ENCODE data around the gene SLC35G6. TPM values are rescaled to one million over a fixed set of nuclear protein-coding genes. Genes with fewer than 3 reads are reported as not detected.
"Not testable (repeated sequence)": the region's sequence is repeated elsewhere in the genome, so short reads cannot be mapped to it uniquely, and the experiment has no call there.

Gene SLC35G6
- polyA plus RNA-seq, result not detected in 3 replicates
- not detected for polyA plus RNA-seq (2011; ENCODE audit: low read depth)
- polyA plus RNA-seq (2011; cell fraction: cytosol; rRNA removed), result not detected in 2 replicates
- polyA plus RNA-seq (2011; cell fraction: nucleus; rRNA removed), result not detected in 2 replicates
- 0.06 TPM in 1 of 2 replicates, not detected in the other for polyA plus RNA-seq (2012; ENCODE audit: low replicate concordance)
- polyA minus RNA-seq, result not detected in 3 replicates
- not detected for polyA minus RNA-seq (2011; cell fraction: cytosol; rRNA and poly(A)+ RNA removed)
- not detected in 2 replicates for polyA minus RNA-seq (2011; cell fraction: nucleus; rRNA and poly(A)+ RNA removed)

DNA sequence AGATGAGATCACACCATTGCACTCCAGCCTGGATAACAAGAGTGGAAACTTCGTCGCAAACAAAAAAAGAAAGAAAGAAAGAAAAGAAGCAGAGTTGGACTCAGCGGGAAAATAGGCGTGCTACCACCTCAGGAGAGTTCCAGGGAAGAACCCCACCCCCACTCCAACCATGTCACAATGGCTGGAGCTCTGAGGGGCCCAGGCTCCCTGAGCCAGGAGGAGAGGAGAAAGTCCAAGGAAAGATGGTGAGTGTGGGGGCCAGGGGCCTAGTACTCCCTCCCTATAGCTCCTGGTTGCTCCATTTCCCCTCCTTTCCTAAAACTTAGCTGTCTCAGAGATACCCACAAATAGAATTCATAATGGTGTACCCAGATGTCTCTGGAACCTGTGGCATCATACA, at the start of gene SLC35G6:
Gene SLC35G6 (plus strand): TSS at position 172 of the 400 bp plus-strand sequence. CDS start 71 bp downstream, at position 243.
- H3K27ac ChIP-seq (ENCODE audit: control insufficient read depth, insufficient read depth, low read length), result peak within 1 kb of the TSS; percentile 66
- H3K9me3 ChIP-seq (ENCODE audit: control insufficient read depth, low read depth, low read length); DNase-seq (ENCODE audit: low read depth, low spot score); H3K4me3 ChIP-seq (ENCODE audit: control insufficient read depth in 2 of 3, extremely low read depth in 1 of 3, insufficient read depth in 2 of 3, low read depth in 1 of 3, low read length in 3 of 3); FAIRE-seq; H2AFZ ChIP-seq (ENCODE audit: control insufficient read depth, low read length); H3K27me3 ChIP-seq (ENCODE audit: control insufficient read depth, extremely low read depth, insufficient read depth, low read length); dilution Hi-C loops (cut with MboI; ENCODE audit: extremely low pct_ligation_motif_present, low sequenced_read_pairs); H3K36me3 ChIP-seq (ENCODE audit: control insufficient read depth in 2 of 2, extremely low read depth in 1 of 2, insufficient read depth in 2 of 2, low read length in 2 of 2); H3K9me1 ChIP-seq (ENCODE audit: control insufficient read depth, extremely low read depth, insufficient read depth, low read length): not testable (repeated sequence)
- peaks cover 14% of the 10 kb centered on the region for H4K20me1 ChIP-seq (ENCODE audit: control insufficient read depth, extremely low read depth, insufficient read depth, low read length)
- peaks cover 46% of the 10 kb centered on the region for H3K79me2 ChIP-seq (ENCODE audit: control insufficient read depth, insufficient read depth, low read length)
- H3K4me1 ChIP-seq (ENCODE audit: control insufficient read depth, extremely low read depth, insufficient read depth, low read length), result peaks cover 37% of the 10 kb centered on the region
- H3K9ac ChIP-seq (ENCODE audit: control insufficient read depth, extremely low read depth, insufficient read depth, low read length), result peak within 1 kb of the TSS; percentile 75
- H3K4me2 ChIP-seq (ENCODE audit: control insufficient read depth, extremely low read depth, insufficient read depth, low read depth, low read length), result peak within 1 kb of the TSS; percentile 85

DNA sequence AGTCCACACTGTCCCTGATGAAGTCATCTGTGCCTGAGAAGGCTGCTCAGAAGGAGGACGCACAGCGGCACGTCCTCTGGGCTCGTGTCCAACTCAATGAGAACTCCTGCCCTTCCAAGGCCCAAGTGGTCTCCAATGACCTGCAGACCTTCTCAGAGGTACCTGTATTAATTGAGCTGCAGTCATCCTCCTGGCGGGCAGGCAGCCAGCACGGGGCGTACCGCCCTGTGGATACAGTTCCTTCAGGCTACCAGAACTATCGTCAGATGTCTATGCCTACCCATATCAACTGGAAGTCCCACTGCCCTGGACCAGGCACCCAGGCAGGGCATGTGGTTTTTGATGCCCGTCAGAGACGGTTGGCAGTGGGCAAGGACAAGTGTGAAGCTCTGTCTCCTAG, 49.0 kb upstream of the SLC35G6 start:
- dilution Hi-C loops (cut with MboI; ENCODE audit: extremely low pct_ligation_motif_present, low sequenced_read_pairs), result no loop called here
- no peaks in the 10 kb centered on the region for H3K27me3 ChIP-seq (ENCODE audit: control insufficient read depth, extremely low read depth, insufficient read depth, low read length)
- no peak for DNase-seq (ENCODE audit: low read depth, low spot score)
- no peaks in the 10 kb centered on the region for H4K20me1 ChIP-seq (ENCODE audit: control insufficient read depth, extremely low read depth, insufficient read depth, low read length)
- H3K4me1 ChIP-seq (ENCODE audit: control insufficient read depth, extremely low read depth, insufficient read depth, low read length), result peaks cover 13% of the 10 kb centered on the region
- no peak overlapping the region for H3K4me3 ChIP-seq (ENCODE audit: control insufficient read depth in 2 of 3, extremely low read depth in 1 of 3, insufficient read depth in 2 of 3, low read depth in 1 of 3, low read length in 3 of 3)
- no peaks in the 10 kb centered on the region for H3K9me1 ChIP-seq (ENCODE audit: control insufficient read depth, extremely low read depth, insufficient read depth, low read length)
- no peak overlapping the region for H2AFZ ChIP-seq (ENCODE audit: control insufficient read depth, low read length)
- FAIRE-seq, result no peak
- no peak overlapping the region for H3K9ac ChIP-seq (ENCODE audit: control insufficient read depth, extremely low read depth, insufficient read depth, low read length)
- H3K9me3 ChIP-seq (ENCODE audit: control insufficient read depth, low read depth, low read length), result no peaks in the 10 kb centered on the region
- TF ChIP-seq, protein P1, sequence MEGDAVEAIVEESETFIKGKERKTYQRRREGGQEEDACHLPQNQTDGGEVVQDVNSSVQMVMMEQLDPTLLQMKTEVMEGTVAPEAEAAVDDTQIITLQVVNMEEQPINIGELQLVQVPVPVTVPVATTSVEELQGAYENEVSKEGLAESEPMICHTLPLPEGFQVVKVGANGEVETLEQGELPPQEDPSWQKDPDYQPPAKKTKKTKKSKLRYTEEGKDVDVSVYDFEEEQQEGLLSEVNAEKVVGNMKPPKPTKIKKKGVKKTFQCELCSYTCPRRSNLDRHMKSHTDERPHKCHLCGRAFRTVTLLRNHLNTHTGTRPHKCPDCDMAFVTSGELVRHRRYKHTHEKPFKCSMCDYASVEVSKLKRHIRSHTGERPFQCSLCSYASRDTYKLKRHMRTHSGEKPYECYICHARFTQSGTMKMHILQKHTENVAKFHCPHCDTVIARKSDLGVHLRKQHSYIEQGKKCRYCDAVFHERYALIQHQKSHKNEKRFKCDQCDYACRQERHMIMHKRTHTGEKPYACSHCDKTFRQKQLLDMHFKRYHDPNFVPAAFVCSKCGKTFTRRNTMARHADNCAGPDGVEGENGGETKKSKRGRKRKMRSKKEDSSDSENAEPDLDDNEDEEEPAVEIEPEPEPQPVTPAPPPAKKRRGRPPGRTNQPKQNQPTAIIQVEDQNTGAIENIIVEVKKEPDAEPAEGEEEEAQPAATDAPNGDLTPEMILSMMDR (optimal IDR thresholded peaks at IDR 0.05 in 1 of 3, IDR thresholded peaks at IDR 0.05 in 1 of 3, conservative IDR thresholded peaks at IDR 0.05 in 1 of 3; ENCODE audit: extremely low read depth in 1 of 3, insufficient read depth in 2 of 3, low read length in 3 of 3), result no peak
- TF ChIP-seq EZH2 (IDR thresholded peaks at IDR 0.05; ENCODE audit: low read length), result no peak
- H3K27ac ChIP-seq (ENCODE audit: control insufficient read depth, insufficient read depth, low read length), result no peak overlapping the region
- H3K79me2 ChIP-seq (ENCODE audit: control insufficient read depth, insufficient read depth, low read length), result peaks cover 6% of the 10 kb centered on the region
- no peak overlapping the region for H3K4me2 ChIP-seq (ENCODE audit: control insufficient read depth, extremely low read depth, insufficient read depth, low read depth, low read length)
- H3K36me3 ChIP-seq (ENCODE audit: control insufficient read depth in 2 of 2, extremely low read depth in 1 of 2, insufficient read depth in 2 of 2, low read length in 2 of 2), result no peaks in the 10 kb centered on the region
